Endodermal cell (in vitro differentiated cells): ENCODE measurements around the gene KCNAB2. TPM values are rescaled to one million over a fixed set of nuclear protein-coding genes. Genes with fewer than 3 reads are reported as not detected.

ENCODE experiments used
- DNase-seq: peaks from one replicate; pipeline ENCODE4 v3.0.0-alpha.2; 2017
- H3K27ac ChIP-seq: 2 replicates; pipeline ENCODE4 v1.5.1; 2013; ENCODE audit warnings: mild to moderate bottlenecking, low read depth, low read length, moderate library complexity
- H3K27me3 ChIP-seq: 2 replicates; pipeline ENCODE4 v1.6.1; 2013; ENCODE audit warnings: mild to moderate bottlenecking, low read length, moderate library complexity; ENCODE audit not compliant: insufficient read depth, control insufficient read depth, poor library complexity, severe bottlenecking
- H3K36me3 ChIP-seq: 2 replicates; pipeline ENCODE4 v1.7.0; 2013; ENCODE audit warnings: mild to moderate bottlenecking, low read length, moderate library complexity; ENCODE audit not compliant: control insufficient read depth, insufficient read depth
- H3K4me1 ChIP-seq: one replicate; pipeline ENCODE4 v1.7.0; 2013; ENCODE audit warnings: low read length; ENCODE audit not compliant: control insufficient read depth, insufficient read depth
- H3K4me3 ChIP-seq: 2 replicates; pipeline ENCODE4 v1.5.1; 2013; ENCODE audit warnings: mild to moderate bottlenecking, low read length, moderate library complexity
- H3K9ac ChIP-seq: 2 replicates; pipeline ENCODE4 v1.6.1; 2013; ENCODE audit warnings: mild to moderate bottlenecking, low read length, moderate library complexity; ENCODE audit not compliant: poor library complexity, severe bottlenecking; ENCODE audit errors: extremely low read depth
- H3K9me3 ChIP-seq: 2 replicates; pipeline ENCODE4 v1.6.1; 2013; ENCODE audit warnings: mild to moderate bottlenecking, low read length, moderate library complexity; ENCODE audit not compliant: control insufficient read depth
- H3K27ac Mint-ChIP-seq: 2 replicates; pipeline ENCODE4 v1.8.0; 2020; ENCODE audit warnings: mixed read lengths
- H3K27me3 Mint-ChIP-seq: 2 replicates; pipeline ENCODE4 v1.8.0; 2021; ENCODE audit warnings: mild to moderate bottlenecking, mixed read lengths; ENCODE audit not compliant: insufficient read depth
- H3K36me3 Mint-ChIP-seq: 2 replicates; pipeline ENCODE4 v1.8.0; 2020; ENCODE audit warnings: low read depth, mixed read lengths
- H3K4me1 Mint-ChIP-seq: 2 replicates; pipeline ENCODE4 v1.8.0; 2020; ENCODE audit warnings: mixed read lengths
- H3K4me3 Mint-ChIP-seq: 2 replicates; pipeline ENCODE4 v1.8.0; 2020; ENCODE audit warnings: mild to moderate bottlenecking, moderate library complexity, mixed read lengths
- H3K9me3 Mint-ChIP-seq: 2 replicates; pipeline ENCODE4 v1.8.0; 2020; ENCODE audit warnings: mild to moderate bottlenecking, mixed read lengths
- CTCF ChIP-seq: fragments of 200-600 bp; sonication (generic); conservative IDR thresholded peaks from 2 replicates; pipeline ENCODE4 v1.5.0; 2021; ENCODE audit warnings: antibody characterized with exemption, mild to moderate bottlenecking
- WGBS, 2 experiments: methylation state at CpG; one replicate each; pipeline versions ENCODE4 v1.1.5 to v1.1.7; 2013; ENCODE audit warnings: missing lambda C conversion rate in 2 of 2, mixed read lengths in 1 of 2; ENCODE audit not compliant: insufficient coverage in 1 of 2, insufficient read length in 1 of 2; 5-methylcytosine and 5-hydroxymethylcytosine counted together
- total RNA-seq, 2 donors: library from RNA; stranded (reverse); fragmentation: NEBNext Ultra II Directional in 1 of 2; extraction: Animal tissue kit (Norgen Biotek cat#: 25700) in 1 of 2; gene quantifications; 2 replicates in 1 of 2; 3 replicates in 1 of 2; pipeline ENCODE4 v1.2.1, GENCODE V29; 2021

The KCNAB2 gene
- total RNA-seq, 2 donors from 2014 or later, result 14.9 to 22.9 TPM

GRCh38 chr1:6106321-6106731 lies 60.6 kb downstream of the KCNAB2 start:
- Histone ChIP-seq H3K4me3 (no peak overlapping the region), H3K27me3 (no peaks in the 10 kb centered on the region), H3K27ac (no peak overlapping the region), H3K4me1 (no peaks in the 10 kb centered on the region), H3K36me3 (no peaks in the 10 kb centered on the region), H3K9me3 (no peaks in the 10 kb centered on the region), H3K9ac (no peak overlapping the region)
- Mint-ChIP-seq H3K27me3 (no peaks in the 10 kb centered on the region), H3K4me3 (no peak overlapping the region), H3K4me1 (no peaks in the 10 kb centered on the region), H3K36me3 (no peaks in the 10 kb centered on the region), H3K9me3 (no peaks in the 10 kb centered on the region), H3K27ac (no peak overlapping the region)
- TF ChIP-seq CTCF, result no peak
- DNase-seq, result no peak
- 93 to 96% methylated on average over 19 to 28 of the region's 28 CpGs for WGBS, 2 experiments

- TF ChIP-seq CTCF, result no peak
- Histone ChIP-seq H3K27ac (no peak overlapping the region), H3K4me3 (no peak overlapping the region), H3K4me1 (no peaks in the 10 kb centered on the region), H3K9me3 (no peaks in the 10 kb centered on the region), H3K9ac (no peak overlapping the region), H3K27me3 (no peaks in the 10 kb centered on the region), H3K36me3 (no peaks in the 10 kb centered on the region)
- Mint-ChIP-seq H3K9me3 (no peaks in the 10 kb centered on the region), H3K27ac (no peak overlapping the region), H3K4me1 (no peaks in the 10 kb centered on the region), H3K27me3 (no peaks in the 10 kb centered on the region), H3K4me3 (no peak overlapping the region), H3K36me3 (no peaks in the 10 kb centered on the region)
- DNase-seq, result no peak
- WGBS, 2 experiments, result 89 to 91% methylated on average over 6 of the region's 6 CpGs
These were observed 61.3 kb downstream of the KCNAB2 start for GRCh38 chr1:6106977-6107376.

GRCh38 chr1:6107409-6108356 lies 62.0 kb downstream of the KCNAB2 start:
- Histone ChIP-seq H3K9ac (no peak overlapping the region), H3K27ac (no peak overlapping the region), H3K4me3 (no peak overlapping the region), H3K9me3 (no peaks in the 10 kb centered on the region), H3K4me1 (no peaks in the 10 kb centered on the region), H3K36me3 (no peaks in the 10 kb centered on the region), H3K27me3 (no peaks in the 10 kb centered on the region)
- DNase-seq, result no peak
- Mint-ChIP-seq H3K4me3 (no peak overlapping the region), H3K27ac (no peak overlapping the region), H3K27me3 (no peaks in the 10 kb centered on the region), H3K9me3 (no peaks in the 10 kb centered on the region), H3K36me3 (no peaks in the 10 kb centered on the region), H3K4me1 (no peaks in the 10 kb centered on the region)
- TF ChIP-seq CTCF, result no peak
- WGBS, 2 experiments, result 85 to 88% methylated on average over 8 of the region's 8 CpGs
